IMR-90 (cell line): ENCODE data around the gene OTP. TPM values are rescaled to one million over a fixed set of nuclear protein-coding genes. Genes with fewer than 3 reads are reported as not detected.

Experiments
- ATAC-seq: fragments of 200-7000 bp; cut with Tn5 transposase; 2 replicates; pipeline ENCODE4 v1.9.1; 2020; ENCODE audit warnings: low read depth, mild to moderate bottlenecking, moderate library complexity
- BruUV-seq: library from RNA; stranded (reverse); fragments of 400-500 nt; replicated peaks from 2 replicates; lab custom pipeline; 2021; lab: Mats Ljungman, UMichigan
- CTCF ChIA-PET: fragments of 300-600 bp; formaldehyde crosslinking; extraction: SDS; loops from one replicate; lab custom pipeline; 2021; ENCODE audit warnings: antibody characterized with exemption; lab: Yijun Ruan, JAX
- POLR2A ChIA-PET: fragments of 300-600 bp; sonication (Branson Sonifier 250); formaldehyde crosslinking; loops from one replicate; lab custom pipeline; 2022; ENCODE audit warnings: antibody characterized with exemption; ENCODE audit not compliant: unreplicated experiment; lab: Charles Lee
- DNase-seq: peaks from one replicate; pipeline ENCODE4 v3.0.0; 2013
- H2AFZ ChIP-seq: replicated peaks from 2 replicates; pipeline ENCODE3; 2013; ENCODE audit warnings: low read length, mild to moderate bottlenecking; ENCODE audit not compliant: poor library complexity
- H2AK5ac ChIP-seq: 2 replicates; pipeline ENCODE4 v1.6.1; 2013; ENCODE audit warnings: low read depth, low read length, inconsistent platforms
- H2AK9ac ChIP-seq: replicated peaks from 2 replicates; pipeline ENCODE3; 2013; ENCODE audit warnings: mild to moderate bottlenecking, low read depth, low read length, moderate library complexity; ENCODE audit not compliant: poor library complexity
- H2BK120ac ChIP-seq: 2 replicates; pipeline ENCODE4 v1.6.1; 2013; ENCODE audit warnings: low read depth, low read length, inconsistent platforms
- H2BK15ac ChIP-seq: 3 replicates; pipeline ENCODE4 v1.6.1; 2013; ENCODE audit warnings: low read depth, low read length, inconsistent platforms
- H2BK20ac ChIP-seq: 2 replicates; pipeline ENCODE4 v1.6.1; 2013; ENCODE audit warnings: low read depth, mild to moderate bottlenecking, inconsistent platforms, low read length, moderate library complexity
- H2BK5ac ChIP-seq: 2 replicates; pipeline ENCODE4 v1.6.1; 2013; ENCODE audit warnings: mild to moderate bottlenecking, low read depth, low read length, inconsistent platforms; ENCODE audit not compliant: poor library complexity, severe bottlenecking
- H3K14ac ChIP-seq: replicated peaks from 2 replicates; pipeline ENCODE4 v1.6.1; 2013; ENCODE audit warnings: low read depth, low read length, inconsistent platforms
- H3K18ac ChIP-seq: 2 replicates; pipeline ENCODE4 v1.6.1; 2013; ENCODE audit warnings: low read depth, low read length, control low read depth
- H3K23ac ChIP-seq: 2 replicates; pipeline ENCODE4 v1.6.1; 2013; ENCODE audit warnings: low read depth, low read length, inconsistent platforms
- H3K27ac ChIP-seq: 2 replicates; pipeline ENCODE4 v1.5.1; 2013; ENCODE audit warnings: mild to moderate bottlenecking, control low read depth, low read length; ENCODE audit not compliant: insufficient read depth
- H3K27me3 ChIP-seq: 2 replicates; pipeline ENCODE4 v1.6.1; 2013; ENCODE audit warnings: low read length; ENCODE audit not compliant: control insufficient read depth, insufficient read depth
- H3K36me3 ChIP-seq: 2 replicates; pipeline ENCODE4 v1.6.1; 2013; ENCODE audit warnings: low read length, mixed read lengths; ENCODE audit not compliant: control insufficient read depth, insufficient read depth
- H3K4ac ChIP-seq: 2 replicates; pipeline ENCODE4 v1.6.1; 2013; ENCODE audit warnings: low read depth, low read length, inconsistent platforms
- H3K4me1 ChIP-seq: 2 replicates; pipeline ENCODE4 v1.6.1; 2013; ENCODE audit warnings: low read length, mixed read lengths; ENCODE audit not compliant: control insufficient read depth, insufficient read depth
- H3K4me2 ChIP-seq: 2 replicates; pipeline ENCODE4 v1.6.1; 2013; ENCODE audit warnings: low read depth, mild to moderate bottlenecking, control low read depth, low read length, moderate library complexity
- H3K4me3 ChIP-seq: 2 replicates; pipeline ENCODE4 v1.5.1; 2013; ENCODE audit warnings: low read depth, mild to moderate bottlenecking, control low read depth, low read length, moderate library complexity; ENCODE audit not compliant: insufficient read depth
- H3K56ac ChIP-seq: 2 replicates; pipeline ENCODE4 v1.6.1; 2013; ENCODE audit warnings: low read length, inconsistent platforms; ENCODE audit not compliant: insufficient read depth; ENCODE audit errors: extremely low read depth
- H3K79me1 ChIP-seq, 2 experiments: 2 replicates each; pipeline ENCODE4 v1.6.1; 2013; ENCODE audit warnings: low read length in 2 of 2, inconsistent platforms in 1 of 2, low read depth in 1 of 2
- H3K9ac ChIP-seq: 2 replicates; pipeline ENCODE4 v1.6.1; 2013; ENCODE audit warnings: low read depth, low read length, control low read depth
- H3K9me1 ChIP-seq: 2 replicates; pipeline ENCODE4 v1.6.1; 2013; ENCODE audit warnings: low read length, inconsistent platforms; ENCODE audit not compliant: insufficient read depth
- H3K9me3 ChIP-seq: 2 replicates; pipeline ENCODE4 v1.6.1; 2013; ENCODE audit warnings: low read length; ENCODE audit not compliant: control insufficient read depth, insufficient read depth
- H4K20me1 ChIP-seq: 2 replicates; pipeline ENCODE4 v1.6.1; 2013; ENCODE audit warnings: low read length, inconsistent platforms; ENCODE audit not compliant: insufficient read depth
- H4K5ac ChIP-seq: 2 replicates; pipeline ENCODE4 v1.6.1; 2013; ENCODE audit warnings: mild to moderate bottlenecking, low read depth, low read length, control low read depth
- H4K8ac ChIP-seq, 2 experiments: 2 replicates each; pipeline ENCODE4 v1.6.1; 2013; ENCODE audit warnings: low read depth in 2 of 2, low read length in 2 of 2, control low read depth in 1 of 2, inconsistent platforms in 1 of 2
- H4K91ac ChIP-seq: 2 replicates; pipeline ENCODE4 v1.6.1; 2013; ENCODE audit warnings: low read depth, low read length, inconsistent platforms; ENCODE audit not compliant: insufficient read depth
- BHLHE40 ChIP-seq: fragments of 150-350 bp; IDR thresholded peaks from 2 replicates; pipeline ENCODE4 v1.6.1; 2016; ENCODE audit warnings: mild to moderate bottlenecking, low read depth, low read length
- CEBPB ChIP-seq: IDR thresholded peaks from 2 replicates; pipeline ENCODE4 v1.6.1; 2012; ENCODE audit warnings: low read depth, low read length, improper control_type of control experiment
- CTCF ChIP-seq: conservative IDR thresholded peaks from 2 replicates; pipeline ENCODE4 v1.5.1; 2012; ENCODE audit warnings: mild to moderate bottlenecking, low read depth, low read length, improper control_type of control experiment
- ELK1 ChIP-seq: fragments of 150-350 bp; IDR thresholded peaks from 2 replicates; pipeline ENCODE4 v1.6.1; 2016; ENCODE audit warnings: low read depth, mild to moderate bottlenecking, low read length, moderate library complexity, borderline replicate concordance
- MAFK ChIP-seq: IDR thresholded peaks from 2 replicates; pipeline ENCODE4 v1.6.1; 2012; ENCODE audit warnings: low read depth, low read length, improper control_type of control experiment
- MAZ ChIP-seq: IDR thresholded peaks from 2 replicates; pipeline ENCODE4 v1.6.1; 2012; ENCODE audit warnings: low read depth, mild to moderate bottlenecking, low read length, improper control_type of control experiment, moderate library complexity, borderline replicate concordance
- MXI1 ChIP-seq: IDR thresholded peaks from 2 replicates; pipeline ENCODE4 v1.6.1; 2012; ENCODE audit warnings: low read depth, mild to moderate bottlenecking, low read length, moderate library complexity, borderline replicate concordance
- NFE2L2 ChIP-seq: fragments of 150-350 bp; IDR thresholded peaks from 2 replicates; pipeline ENCODE4 v1.6.1; 2016; ENCODE audit warnings: low read depth, mild to moderate bottlenecking, low read length
- POLR2A ChIP-seq: IDR thresholded peaks from 2 replicates; pipeline ENCODE4 v1.6.1; 2012; ENCODE audit warnings: mild to moderate bottlenecking, low read depth, low read length
- RAD21 ChIP-seq: IDR thresholded peaks from 2 replicates; pipeline ENCODE4 v1.6.1; 2012; ENCODE audit warnings: low read length, improper control_type of control experiment
- RCOR1 ChIP-seq: IDR thresholded peaks from 2 replicates; pipeline ENCODE4 v1.6.1; 2012; ENCODE audit warnings: mild to moderate bottlenecking, low read length, improper control_type of control experiment; ENCODE audit not compliant: insufficient replicate concordance
- RFX5 ChIP-seq: IDR thresholded peaks from 2 replicates; pipeline ENCODE4 v1.8.0; 2012; ENCODE audit warnings: low read depth, mild to moderate bottlenecking, low read length, moderate library complexity
- SMC3 ChIP-seq: fragments of 150-350 bp; IDR thresholded peaks from 2 replicates; pipeline ENCODE4 v1.6.1; 2016; ENCODE audit warnings: low read depth, mild to moderate bottlenecking, antibody characterized with exemption, low read length, moderate library complexity
- USF2 ChIP-seq: fragments of 150-350 bp; IDR thresholded peaks from 2 replicates; pipeline ENCODE4 v1.6.1; 2017; ENCODE audit warnings: mild to moderate bottlenecking, antibody characterized with exemption, low read length, low read depth
- WGBS, 2 experiments: methylation state at CpG; one replicate each; pipeline versions ENCODE4 v1.1.5 to v1.1.7; 2013; ENCODE audit warnings: missing lambda C conversion rate in 2 of 2; ENCODE audit not compliant: insufficient read length in 1 of 2; ENCODE audit errors: extremely low coverage in 2 of 2; 5-methylcytosine and 5-hydroxymethylcytosine counted together
- dilution Hi-C: fragments of 300-500 bp; cut with HindIII; formaldehyde crosslinking; loops from one replicate; pipeline ENCODE4 v1.14.3; 2018; ENCODE audit warnings: low sequenced_read_pairs; ENCODE audit not compliant: unreplicated experiment
- in situ Hi-C: fragments of 300-500 bp; cut with MboI; formaldehyde crosslinking; loops from 3 replicates; pipeline ENCODE4 v1.14.3; 2019; ENCODE audit warnings: low sequenced_read_pairs, inconsistent platforms, mixed read lengths
- intact Hi-C: fragments of 100-400 bp; cut with micrococcal nuclease; formaldehyde crosslinking; loops from 2 replicates; pipeline ENCODE4 v1.10.0; 2022
- polyA plus RNA-seq, 3 experiments: library from polyadenylated mRNA; depleted of rRNA; stranded (reverse); fragments of >200 nt; gene quantifications; 2 replicates each; pipeline ENCODE4 v1.2.3, GENCODE V29; 2012; ENCODE audit warnings: low replicate concordance in 1 of 3
- total RNA-seq: library from RNA; depleted of rRNA; stranded (reverse); fragments of >200 nt; gene quantifications from 2 replicates; pipeline ENCODE4 v1.2.3, GENCODE V29; 2012

OTP gene
- total and polyA plus RNA-seq, 2 of the 4 experiments (the other 2 are of a cell fraction): not detected

GRCh38 chr5:77642738-77643653, 4.5 kb upstream of the OTP start:
- Histone ChIP-seq H3K4me1 (peaks cover 2% of the 10 kb centered on the region; the same call in 1 of the 2 replicates), H2AK9ac (peak overlapping the region; percentile 46), H4K20me1 (peaks cover 6% of the 10 kb centered on the region; the same call in 1 of the 2 replicates), H3K56ac (no peak overlapping the region), H3K14ac (no peak overlapping the region), H3K27ac (no peak overlapping the region), H3K4me2 (no peak overlapping the region), H4K5ac (no peak overlapping the region), H3K23ac (no peak overlapping the region), H2BK15ac (no peak overlapping the region), H3K9me3 (peaks cover 11% of the 10 kb centered on the region; the same call in 1 of the 2 replicates), H2BK5ac (no peak overlapping the region), H3K9ac (no peak overlapping the region), H3K18ac (no peak overlapping the region), H3K9me1 (no peaks in the 10 kb centered on the region), H3K4me3 (no peak overlapping the region), H2AK5ac (no peak overlapping the region), H2BK120ac (no peak overlapping the region), H3K4ac (no peak overlapping the region), H4K91ac (no peak overlapping the region), H3K36me3 (no peaks in the 10 kb centered on the region), H4K8ac (no peak overlapping the region), H3K79me1 (no peaks in the 10 kb centered on the region), H2AFZ (no peak overlapping the region), H2BK20ac (no peak overlapping the region), H3K27me3 (peaks cover 93% of the 10 kb centered on the region)
- ATAC-seq (no peak), DNase-seq (no peak)
- CTCF ChIA-PET: no interaction called here
- in situ Hi-C loops: no loop called here
- POLR2A ChIA-PET: no interaction called here
- no TSS peak for BruUV-seq
- 5% methylated on average over 10 of the region's 21 CpGs; no CpG with 5 or more reads in 1 of the 2 experiments for WGBS, 2 experiments
- dilution Hi-C loops: no loop called here
- intact Hi-C loops: loop anchor here (10.0 kb wide), 1 partner anchor 362 kb away; no protein-coding TSS in a partner anchor
- TF ChIP-seq RCOR1 (no peak), SMC3 (no peak), MAFK (no peak), ELK1 (no peak), BHLHE40 (no peak), RFX5 (no peak), MAZ (no peak), POLR2A (no peak), MXI1 (no peak), RAD21 (no peak), CEBPB (no peak), NFE2L2 (no peak), USF2 (no peak), CTCF (no peak)
